ENCODE results near the gene TUG1. TPM values are rescaled to one million over a fixed set of nuclear protein-coding genes. Genes with fewer than 3 reads are reported as not detected.

The TUG1 gene
- polyA plus RNA-seq, 1 of the 3 experiments (the other 2 are of a cell fraction): 46.8 TPM

- Histone ChIP-seq H2AFZ (ENCODE audit: low read depth) (no peak overlapping the region), H3K4me3 (ENCODE audit: low read depth in 2 of 2, low read length in 1 of 2) (no peak overlapping the region), H3K9ac (no peak overlapping the region), H3K4me2 (no peak overlapping the region), H3K27ac (ENCODE audit: low read depth in 2 of 2, low read length in 1 of 2) (no peak overlapping the region), H3F3A (replicated peaks; ENCODE audit: insufficient read depth) (no peaks in the 10 kb centered on the region), H3K4me1 (ENCODE audit: control insufficient read depth in 1 of 2, insufficient read depth in 2 of 2, low read depth in 1 of 2, low read length in 1 of 2) (no peaks in the 10 kb centered on the region), H3K27me3 (ENCODE audit: insufficient read depth) (no peaks in the 10 kb centered on the region), H4K20me1 (ENCODE audit: insufficient read depth) (no peaks in the 10 kb centered on the region), H3K9me2 (no peaks in the 10 kb centered on the region), H3K9me3 (no peaks in the 10 kb centered on the region), H3K36me3 (replicated peaks in 1 of 2; ENCODE audit: control insufficient read depth in 1 of 2, insufficient read depth in 2 of 2, low read length in 1 of 2) (peaks cover 15 to 60% of the 10 kb centered on the region in 2 experiments), H3K79me2 (ENCODE audit: insufficient read depth) (no peaks in the 10 kb centered on the region)
- WGBS (ENCODE audit: low lambda C conversion rate): 91% methylated on average over 6 of the region's 6 CpGs
- no peak for DNase-seq
- ChIA-PET POLR2A (no interaction called here), CTCF (interaction anchor here (0.6 kb wide), 1 partner anchor 1351 kb away, joined by 3 read pairs; no protein-coding TSS in a partner anchor)
- TF ChIP-seq ZBTB33 (IDR thresholded peaks at IDR 0.05; ENCODE audit: borderline replicate concordance, low read depth) (no peak), ELF1 (IDR thresholded peaks at IDR 0.05) (no peak), MXI1 (IDR thresholded peaks at IDR 0.05; ENCODE audit: low read depth, low read length) (no peak), YY1 (IDR thresholded peaks at IDR 0.05; ENCODE audit: low read depth) (no peak), CHD2 (IDR thresholded peaks at IDR 0.05; ENCODE audit: low read length, partially characterized antibody) (no peak), TAF1 (IDR thresholded peaks at IDR 0.05; ENCODE audit: borderline replicate concordance, low read depth, low read length) (no peak), SIN3A (IDR thresholded peaks at IDR 0.05; ENCODE audit: borderline replicate concordance, low read depth, low read length) (no peak), USF1 (IDR thresholded peaks at IDR 0.05; ENCODE audit: borderline replicate concordance, low read depth) (no peak), SMC3 (IDR thresholded peaks at IDR 0.05; ENCODE audit: low read depth, low read length) (no peak), EZH2phosphoT487 (IDR thresholded peaks at IDR 0.05; ENCODE audit: borderline replicate concordance, low read depth) (no peak), USF2 (IDR thresholded peaks at IDR 0.05; ENCODE audit: borderline replicate concordance, low read depth, low read length) (no peak), NFIC (IDR thresholded peaks at IDR 0.05; ENCODE audit: borderline replicate concordance) (no peak)
These were observed 40.7 kb upstream of the TUG1 start for GRCh38 chr22:30928401-30928800.

- Histone ChIP-seq H3K4me1 (ENCODE audit: control insufficient read depth in 1 of 2, insufficient read depth in 2 of 2, low read depth in 1 of 2, low read length in 1 of 2) (no peaks in the 10 kb centered on the region), H3K4me2 (no peak overlapping the region), H3F3A (replicated peaks; ENCODE audit: insufficient read depth) (no peaks in the 10 kb centered on the region), H2AFZ (ENCODE audit: low read depth) (no peak overlapping the region), H3K9me2 (no peaks in the 10 kb centered on the region), H3K27ac (ENCODE audit: low read depth in 2 of 2, low read length in 1 of 2) (no peak overlapping the region), H3K79me2 (ENCODE audit: insufficient read depth) (no peaks in the 10 kb centered on the region), H4K20me1 (ENCODE audit: insufficient read depth) (no peaks in the 10 kb centered on the region), H3K4me3 (ENCODE audit: low read depth in 2 of 2, low read length in 1 of 2) (no peak overlapping the region), H3K9ac (no peak overlapping the region), H3K9me3 (no peaks in the 10 kb centered on the region), H3K27me3 (ENCODE audit: insufficient read depth) (no peaks in the 10 kb centered on the region), H3K36me3 (replicated peaks in 1 of 2; ENCODE audit: control insufficient read depth in 1 of 2, insufficient read depth in 2 of 2, low read length in 1 of 2) (peaks cover 16 to 77% of the 10 kb centered on the region in 2 experiments)
- WGBS (ENCODE audit: low lambda C conversion rate): 100% methylated on average over 3 of the region's 3 CpGs
- TF ChIP-seq RCOR1 (IDR thresholded peaks at IDR 0.05; ENCODE audit: low read length) (no peak), CTCF (IDR thresholded peaks at IDR 0.05) (no peak), SMC3 (IDR thresholded peaks at IDR 0.05; ENCODE audit: low read depth, low read length) (no peak)
- ChIA-PET POLR2A (no interaction called here), CTCF (interaction anchor here (1.0 to 2.0 kb wide), 6 partner anchors 8 to 166 kb away, joined by 3 to 8 read pairs (median 4); no protein-coding TSS in a partner anchor)
- DNase-seq: no peak
These were observed 38.8 kb upstream of the TUG1 start for GRCh38 chr22:30930228-30930627.
